Mammary epithelial cell (primary cell): ENCODE results near the gene PARP1.

ENCODE experiments used
- EZH2 ChIP-seq: IDR thresholded peaks from 2 replicates; pipeline ENCODE4 v1.6.1; 2012; ENCODE audit warnings: low read length, inconsistent platforms, borderline replicate concordance
- TF ChIP-seq, protein P1 (sequence below), 2 donors: IDR thresholded peaks in 1 of 2; conservative IDR thresholded peaks in 1 of 2; 2 replicates each; pipeline ENCODE4 v1.5.1; 2011 to 2012; ENCODE audit warnings: inconsistent platforms in 2 of 2, low read length in 2 of 2, mild to moderate bottlenecking in 2 of 2, control low read depth in 1 of 2, low read depth in 1 of 2; ENCODE audit not compliant: insufficient read depth in 1 of 2; ENCODE audit errors: extremely low read depth in 1 of 2

- TF ChIP-seq, protein P1, sequence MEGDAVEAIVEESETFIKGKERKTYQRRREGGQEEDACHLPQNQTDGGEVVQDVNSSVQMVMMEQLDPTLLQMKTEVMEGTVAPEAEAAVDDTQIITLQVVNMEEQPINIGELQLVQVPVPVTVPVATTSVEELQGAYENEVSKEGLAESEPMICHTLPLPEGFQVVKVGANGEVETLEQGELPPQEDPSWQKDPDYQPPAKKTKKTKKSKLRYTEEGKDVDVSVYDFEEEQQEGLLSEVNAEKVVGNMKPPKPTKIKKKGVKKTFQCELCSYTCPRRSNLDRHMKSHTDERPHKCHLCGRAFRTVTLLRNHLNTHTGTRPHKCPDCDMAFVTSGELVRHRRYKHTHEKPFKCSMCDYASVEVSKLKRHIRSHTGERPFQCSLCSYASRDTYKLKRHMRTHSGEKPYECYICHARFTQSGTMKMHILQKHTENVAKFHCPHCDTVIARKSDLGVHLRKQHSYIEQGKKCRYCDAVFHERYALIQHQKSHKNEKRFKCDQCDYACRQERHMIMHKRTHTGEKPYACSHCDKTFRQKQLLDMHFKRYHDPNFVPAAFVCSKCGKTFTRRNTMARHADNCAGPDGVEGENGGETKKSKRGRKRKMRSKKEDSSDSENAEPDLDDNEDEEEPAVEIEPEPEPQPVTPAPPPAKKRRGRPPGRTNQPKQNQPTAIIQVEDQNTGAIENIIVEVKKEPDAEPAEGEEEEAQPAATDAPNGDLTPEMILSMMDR (conservative IDR thresholded peaks at IDR 0.05 in 1 of 2, IDR thresholded peaks at IDR 0.05 in 1 of 2; ENCODE audit: extremely low read depth in 1 of 2, insufficient read depth in 1 of 2, low read depth in 1 of 2, low read length in 2 of 2), result no peak
- TF ChIP-seq EZH2, result no peak
Observed at GRCh38 chr1:226365831-226366231, 42.1 kb downstream of the PARP1 start.
